ENCODE data around the gene KRTAP4-6.

DNA sequence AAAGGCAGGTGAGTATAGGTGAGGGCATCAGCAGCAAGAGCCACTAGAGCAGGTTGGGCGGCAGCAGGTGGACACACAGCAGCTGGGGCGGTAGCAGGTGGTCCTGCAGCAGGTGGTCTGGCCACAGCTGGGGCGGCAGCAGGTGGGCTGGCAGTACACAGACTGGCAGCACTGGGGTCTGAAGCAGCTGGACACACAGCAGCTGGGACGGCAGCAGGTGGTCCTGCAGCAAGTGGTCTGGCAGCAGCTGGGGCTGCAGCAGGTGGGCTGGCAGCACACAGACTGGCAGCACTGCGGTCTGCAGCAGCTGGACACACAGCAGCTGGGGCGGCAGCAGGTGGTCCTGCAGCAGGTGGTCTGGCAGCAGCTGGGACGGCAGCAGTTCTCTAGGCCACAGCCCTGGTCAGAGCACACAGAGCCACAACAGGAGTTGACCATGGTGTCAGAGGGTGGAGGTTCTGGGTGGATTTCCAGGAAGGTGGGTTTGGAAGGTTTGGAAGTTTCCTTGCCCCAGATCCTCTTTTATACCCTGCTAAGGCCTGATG, 37.5 kb upstream of the KRTAP4-6 start, which contains the start of gene KRTAP4-2:
- TF ChIP-seq POLR2A (IDR thresholded peaks at IDR 0.05) (no peak), CTCF (IDR thresholded peaks at IDR 0.05) (no peak)

All from esophagus squamous epithelium (tissue), 4 donors.